Sigmoid colon (tissue), 4 donors: ENCODE results near the gene NOP56.

Experiments
- EP300 ChIP-seq, 4 donors: sonication (generic); formaldehyde crosslinking; IDR thresholded peaks; one replicate each; pipeline ENCODE4 v1.6.1; 2017; ENCODE audit warnings: antibody characterized with exemption in 4 of 4
- POLR2A ChIP-seq, 2 donors: fragments of 450-650 bp; IDR thresholded peaks; one replicate each; pipeline ENCODE4 v1.6.1; 2016; ENCODE audit warnings: antibody characterized with exemption in 2 of 2, mild to moderate bottlenecking in 2 of 2, moderate library complexity in 2 of 2

- TF ChIP-seq POLR2A (IDR thresholded peaks at IDR 0.05) (no peak), EP300 (IDR thresholded peaks at IDR 0.05) (no peak)
These were observed 4.8 kb downstream of the NOP56 start for GRCh38 chr20:2657241-2657640.
